Measurements from ENCODE around the gene MYO18A. TPM values are rescaled to one million over a fixed set of nuclear protein-coding genes. Genes with fewer than 3 reads are reported as not detected.
A peak's percentile ranks its signal among the peaks of the same experiment; 100 is the strongest.

Gene MYO18A
- total RNA-seq, 2 donors from 2014 or later: 45.4 to 73.2 TPM

- no peaks in the 10 kb centered on the region for H3K27me3 ChIP-seq
- no peak overlapping the region for H3K27ac ChIP-seq
- intact Hi-C loops (cut with DNase I): no loop called here
- no peak overlapping the region for H3K4me3 ChIP-seq
- WGBS, 2 donors: 42 to 60% methylated on average over 14 to 25 of the region's 26 CpGs
- no peak for TF ChIP-seq POLR2A (IDR thresholded peaks at IDR 0.05)
- peak; percentile 80 to 93 (median 86) for TF ChIP-seq CTCF (IDR thresholded peaks at IDR 0.05)
- peaks cover 10% of the 10 kb centered on the region for H3K4me1 ChIP-seq
- H3K9me3 ChIP-seq: no peaks in the 10 kb centered on the region
- H3K36me3 ChIP-seq (replicated peaks in 1 of 2; ENCODE audit: insufficient read depth in 1 of 2, low read depth in 2 of 2): peaks cover 0 to 23% of the 10 kb centered on the region in 2 donors
- ATAC-seq: peak; percentile 59
- DNase-seq: peak; percentile 78 to 84 (median 80)
Measured at GRCh38 chr17:29116804-29117753, 63.1 kb downstream of the MYO18A start.

- Histone ChIP-seq H3K4me3 (no peak overlapping the region), H3K27me3 (no peaks in the 10 kb centered on the region), H3K9me3 (no peaks in the 10 kb centered on the region), H3K4me1 (peaks cover 19% of the 10 kb centered on the region), H3K36me3 (replicated peaks in 1 of 2; ENCODE audit: insufficient read depth in 1 of 2, low read depth in 2 of 2) (peaks cover 0 to 17% of the 10 kb centered on the region in 2 donors), H3K27ac (no peak overlapping the region)
- TF ChIP-seq CTCF (IDR thresholded peaks at IDR 0.05) (peak in 4 of 7 experiments; percentile 24 to 29 (median 28)), POLR2A (IDR thresholded peaks at IDR 0.05) (no peak)
- intact Hi-C loops (cut with DNase I): no loop called here
- ATAC-seq: no peak
- WGBS, 2 donors: 53 to 63% methylated on average over 11 to 19 of the region's 20 CpGs
- peak in 3 of 4 donors; percentile 30 to 37 (median 32) for DNase-seq
Measured at GRCh38 chr17:29115961-29116803, 64.0 kb downstream of the MYO18A start.

GRCh38 chr17:29115435-29115834 is 64.8 kb downstream of the MYO18A start:
- intact Hi-C loops (cut with DNase I): no loop called here
- H3K4me3 ChIP-seq: no peak overlapping the region
- 96% methylated on average over 9 of the region's 9 CpGs; no CpG with 5 or more reads in 1 of the 2 donors for WGBS, 2 donors
- peaks cover 26% of the 10 kb centered on the region for H3K4me1 ChIP-seq
- no peak overlapping the region for H3K27ac ChIP-seq
- DNase-seq (no peak), ATAC-seq (no peak)
- no peaks in the 10 kb centered on the region for H3K27me3 ChIP-seq
- TF ChIP-seq POLR2A (IDR thresholded peaks at IDR 0.05) (no peak), CTCF (IDR thresholded peaks at IDR 0.05) (no peak)
- peaks cover 0 to 13% of the 10 kb centered on the region in 2 donors for H3K36me3 ChIP-seq (replicated peaks in 1 of 2; ENCODE audit: insufficient read depth in 1 of 2, low read depth in 2 of 2)
- H3K9me3 ChIP-seq: no peaks in the 10 kb centered on the region

- Histone ChIP-seq H3K4me3 (no peak overlapping the region), H3K27ac (no peak overlapping the region), H3K27me3 (no peaks in the 10 kb centered on the region), H3K36me3 (replicated peaks in 1 of 2; ENCODE audit: insufficient read depth in 1 of 2, low read depth in 2 of 2) (peaks cover 0 to 7% of the 10 kb centered on the region in 2 donors), H3K4me1 (peaks cover 39% of the 10 kb centered on the region), H3K9me3 (no peaks in the 10 kb centered on the region)
- TF ChIP-seq POLR2A (IDR thresholded peaks at IDR 0.05) (no peak), CTCF (IDR thresholded peaks at IDR 0.05) (no peak)
- intact Hi-C loops (cut with DNase I): loop anchor here (5.0 kb wide), 1 partner anchor 152 kb away; no protein-coding TSS in a partner anchor
- DNase-seq (no peak), ATAC-seq (no peak)
- 83 to 89% methylated on average over 5 of the region's 5 CpGs for WGBS, 2 donors
Measured at GRCh38 chr17:29114141-29114540, 66.1 kb downstream of the MYO18A start.
